ENCODE results near the gene PDE5A. TPM values are rescaled to one million over a fixed set of nuclear protein-coding genes. Genes with fewer than 3 reads are reported as not detected.

PDE5A gene
- total and polyA plus RNA-seq, 2 donors (not counting 1 experiment from before 2014, with no cell fraction given), result 0.49 to 1.4 TPM

- Histone ChIP-seq H3K27me3 (replicated peaks in 1 of 4; ENCODE audit: control extremely low read depth in 1 of 4, control insufficient read depth in 3 of 4, insufficient read depth in 4 of 4, low read length in 3 of 4) (no peaks in the 10 kb centered on the region), H3K4me2 (replicated peaks; ENCODE audit: low read depth, low read length, poor library complexity, severe bottlenecking) (no peak overlapping the region), H3K27ac (ENCODE audit: low read length in 2 of 2) (no peak overlapping the region), H3K4me1 (ENCODE audit: control insufficient read depth in 2 of 2, insufficient read depth in 2 of 2, low read length in 2 of 2) (no peaks in the 10 kb centered on the region), H3K36me3 (replicated peaks in 1 of 2; ENCODE audit: control extremely low read depth in 1 of 2, control insufficient read depth in 1 of 2, extremely low read depth in 1 of 2, insufficient read depth in 2 of 2, low read length in 1 of 2) (no peaks in the 10 kb centered on the region), H4K20me1 (ENCODE audit: control insufficient read depth, insufficient read depth, low read length, poor library complexity, severe bottlenecking) (no peaks in the 10 kb centered on the region), H3K9me3 (ENCODE audit: control extremely low read depth in 1 of 3, control insufficient read depth in 2 of 3, insufficient read depth in 1 of 3, low read length in 2 of 3) (peaks cover 0 to 3% (median 0%) of the 10 kb centered on the region in 3 donors), H3K9ac (ENCODE audit: low read length) (no peak overlapping the region), H3K4me3 (ENCODE audit: control extremely low read depth in 1 of 5, extremely low read depth in 1 of 5, insufficient read depth in 1 of 5, low read depth in 2 of 5, low read length in 4 of 5) (no peak overlapping the region), H2AFZ (ENCODE audit: insufficient read depth, low read depth, low read length, poor library complexity, severe bottlenecking) (no peak overlapping the region), H3K79me2 (ENCODE audit: control insufficient read depth, insufficient read depth, low read length) (no peaks in the 10 kb centered on the region)
- Mint-ChIP-seq H3K4me3 (no peak overlapping the region), H3K4me1 (no peaks in the 10 kb centered on the region), H3K9me3 (ENCODE audit: insufficient read depth) (peaks cover 2% of the 10 kb centered on the region), H3K27ac (no peak overlapping the region), H3K27me3 (peaks cover 5% of the 10 kb centered on the region)
- DNase-seq (no peak), ATAC-seq (ENCODE audit: low read depth) (no peak)
- CTCF ChIA-PET, result no interaction called here
- no peak for TF ChIP-seq CTCF (IDR thresholded peaks at IDR 0.05)
- no peak for TF ChIP-seq EZH2 (IDR thresholded peaks at IDR 0.05; ENCODE audit: borderline replicate concordance, insufficient read depth, low read depth, low read length, poor library complexity, severe bottlenecking)
- WGBS (ENCODE audit: insufficient coverage), result no CpG with 5 or more reads among the region's 2 CpGs
- POLR2A ChIA-PET, result no interaction called here
- intact Hi-C loops (cut with micrococcal nuclease), result no loop called here
These were observed 30.1 kb downstream of the PDE5A start for GRCh38 chr4:119598521-119598920.

GRCh38 chr4:119597377-119597776, 31.2 kb downstream of the PDE5A start:
- Histone ChIP-seq H3K9me3 (ENCODE audit: control extremely low read depth in 1 of 3, control insufficient read depth in 2 of 3, insufficient read depth in 1 of 3, low read length in 2 of 3) (peaks cover 0 to 3% (median 0%) of the 10 kb centered on the region in 3 donors), H3K27ac (ENCODE audit: low read length in 2 of 2) (no peak overlapping the region), H3K36me3 (replicated peaks in 1 of 2; ENCODE audit: control extremely low read depth in 1 of 2, control insufficient read depth in 1 of 2, extremely low read depth in 1 of 2, insufficient read depth in 2 of 2, low read length in 1 of 2) (no peaks in the 10 kb centered on the region), H3K4me2 (replicated peaks; ENCODE audit: low read depth, low read length, poor library complexity, severe bottlenecking) (no peak overlapping the region), H3K4me1 (ENCODE audit: control insufficient read depth in 2 of 2, insufficient read depth in 2 of 2, low read length in 2 of 2) (no peaks in the 10 kb centered on the region), H3K4me3 (ENCODE audit: control extremely low read depth in 1 of 5, extremely low read depth in 1 of 5, insufficient read depth in 1 of 5, low read depth in 2 of 5, low read length in 4 of 5) (no peak overlapping the region), H3K79me2 (ENCODE audit: control insufficient read depth, insufficient read depth, low read length) (no peaks in the 10 kb centered on the region), H4K20me1 (ENCODE audit: control insufficient read depth, insufficient read depth, low read length, poor library complexity, severe bottlenecking) (no peaks in the 10 kb centered on the region), H3K27me3 (replicated peaks in 1 of 4; ENCODE audit: control extremely low read depth in 1 of 4, control insufficient read depth in 3 of 4, insufficient read depth in 4 of 4, low read length in 3 of 4) (no peaks in the 10 kb centered on the region), H2AFZ (ENCODE audit: insufficient read depth, low read depth, low read length, poor library complexity, severe bottlenecking) (no peak overlapping the region), H3K9ac (ENCODE audit: low read length) (no peak overlapping the region)
- no peak for TF ChIP-seq CTCF (IDR thresholded peaks at IDR 0.05)
- no CpG with 5 or more reads among the region's 3 CpGs for WGBS (ENCODE audit: insufficient coverage)
- H3K27ac Mint-ChIP-seq, result no peak overlapping the region
- POLR2A ChIA-PET, result no interaction called here
- CTCF ChIA-PET, result no interaction called here
- no peaks in the 10 kb centered on the region for H3K4me1 Mint-ChIP-seq
- H3K4me3 Mint-ChIP-seq, result no peak overlapping the region
- H3K9me3 Mint-ChIP-seq (ENCODE audit: insufficient read depth), result peaks cover 2% of the 10 kb centered on the region
- intact Hi-C loops (cut with micrococcal nuclease), result no loop called here
- ATAC-seq (ENCODE audit: low read depth) (no peak), DNase-seq (no peak)
- H3K27me3 Mint-ChIP-seq, result peaks cover 5% of the 10 kb centered on the region
